H1 (cell line): Measurements from ENCODE around the gene MPP3. TPM values are rescaled to one million over a fixed set of nuclear protein-coding genes. Genes with fewer than 3 reads are reported as not detected.
"Not testable (repeated sequence)": the region's sequence is repeated elsewhere in the genome, so short reads cannot be mapped to it uniquely, and the experiment has no call there.

Source experiments
- CTCF ChIA-PET: fragments of 300-600 bp; sonication (Branson Sonifier 250); formaldehyde crosslinking; loops from one replicate; lab custom pipeline; 2021; ENCODE audit not compliant: partially characterized antibody; lab: Charles Lee
- POLR2A ChIA-PET: fragments of 300-600 bp; sonication (Branson Sonifier 250); formaldehyde crosslinking; loops from one replicate; lab custom pipeline; 2021; ENCODE audit warnings: inconsistent platforms; ENCODE audit not compliant: partially characterized antibody; lab: Charles Lee
- DNase-seq, 2 experiments: peaks; one replicate each; pipeline versions ENCODE4 v3.0.0 to v3.0.0-alpha.2; 2010 to 2022; ENCODE audit warnings: low spot score in 2 of 2, low read depth in 1 of 2, mixed read lengths in 1 of 2
- FAIRE-seq: peaks from 2 replicates; lab custom pipeline; 2011; peaks lifted over from hg19 to GRCh38; lab: Jason Lieb, UNC
- H2AFZ ChIP-seq: 2 replicates; pipeline ENCODE4 v1.8.1; 2012; ENCODE audit warnings: low read length, inconsistent platforms
- H2AK5ac ChIP-seq: 2 replicates; pipeline ENCODE4 v1.6.1; 2013; ENCODE audit warnings: low read depth, low read length
- H2BK120ac ChIP-seq: replicated peaks from 2 replicates; pipeline ENCODE3; 2013; ENCODE audit warnings: low read depth, low read length, inconsistent platforms
- H2BK12ac ChIP-seq: 2 replicates; pipeline ENCODE4 v1.6.1; 2013; ENCODE audit warnings: low read depth, low read length
- H2BK15ac ChIP-seq: 2 replicates; pipeline ENCODE4 v1.6.1; 2013; ENCODE audit warnings: low read length
- H2BK20ac ChIP-seq: 2 replicates; pipeline ENCODE4 v1.6.1; 2013; ENCODE audit warnings: low read length
- H2BK5ac ChIP-seq: 2 replicates; pipeline ENCODE4 v1.6.1; 2013; ENCODE audit warnings: low read depth, low read length
- H3K14ac ChIP-seq: 2 replicates; pipeline ENCODE4 v1.6.1; 2013; ENCODE audit warnings: inconsistent platforms; ENCODE audit not compliant: insufficient read length
- H3K18ac ChIP-seq: 2 replicates; pipeline ENCODE4 v1.6.1; 2013; ENCODE audit warnings: low read length; ENCODE audit errors: extremely low read depth
- H3K23ac ChIP-seq: 2 replicates; pipeline ENCODE4 v1.6.1; 2013; ENCODE audit warnings: inconsistent platforms; ENCODE audit not compliant: insufficient read length
- H3K23me2 ChIP-seq: 2 replicates; pipeline ENCODE4 v1.6.1; 2013; ENCODE audit warnings: low read depth, low read length
- H3K27ac ChIP-seq: 2 replicates; pipeline ENCODE4 v1.6.1; 2011; ENCODE audit warnings: low read depth, low read length, inconsistent platforms
- H3K27me3 ChIP-seq, 4 experiments: replicated peaks in 1 of 4; 1 replicate in 1 of 4; 2 replicates in 3 of 4; pipeline versions ENCODE4 v1.6.1 to v1.8.1; 2011 to 2013; ENCODE audit warnings: low read length in 3 of 4, mild to moderate bottlenecking in 3 of 4, inconsistent platforms in 2 of 4, mixed read lengths in 2 of 4, moderate library complexity in 1 of 4; ENCODE audit not compliant: control insufficient read depth in 3 of 4, insufficient read depth in 3 of 4; ENCODE audit errors: extremely low read depth in 1 of 4
- H3K36me3 ChIP-seq, 4 experiments: 2 replicates each; pipeline versions ENCODE4 v1.6.1 to v1.8.1; 2011 to 2013; ENCODE audit warnings: mild to moderate bottlenecking in 4 of 4, low read length in 3 of 4, moderate library complexity in 2 of 4, control low read depth in 1 of 4, inconsistent platforms in 1 of 4; ENCODE audit not compliant: insufficient read depth in 4 of 4, control insufficient read depth in 2 of 4
- H3K4ac ChIP-seq: replicated peaks from 2 replicates; pipeline ENCODE3; 2013; ENCODE audit warnings: low read length, low read depth, mixed read lengths, inconsistent platforms; ENCODE audit not compliant: insufficient read length
- H3K4me1 ChIP-seq, 4 experiments: replicated peaks in 1 of 4; 1 replicate in 1 of 4; 2 replicates in 3 of 4; pipeline versions ENCODE4 v1.6.1 to v1.8.1; 2011 to 2013; ENCODE audit warnings: low read length in 3 of 4, inconsistent platforms in 2 of 4, mixed read lengths in 1 of 4; ENCODE audit not compliant: insufficient read depth in 4 of 4, control insufficient read depth in 3 of 4
- H3K4me2 ChIP-seq, 2 experiments: 2 replicates each; pipeline versions ENCODE4 v1.6.1 to v1.8.1; 2011 to 2013; ENCODE audit warnings: low read depth in 2 of 2, low read length in 2 of 2, control low read depth in 1 of 2, inconsistent platforms in 1 of 2, mild to moderate bottlenecking in 1 of 2; ENCODE audit not compliant: insufficient read depth in 1 of 2
- H3K4me3 ChIP-seq, 4 experiments: fragments of 200-600, 300-600 bp in 1 of 4; sonication (generic), shearing (Covaris generic), sonication (Bioruptor Twin) in 1 of 4; 2 replicates each; pipeline versions ENCODE4 v1.5.1 to v1.8.1; 2011 to 2016; ENCODE audit warnings: low read length in 4 of 4, low read depth in 3 of 4, control low read depth in 2 of 4, inconsistent platforms in 2 of 4, mild to moderate bottlenecking in 2 of 4, mixed read lengths in 1 of 4, moderate library complexity in 1 of 4; ENCODE audit not compliant: insufficient read depth in 2 of 4; ENCODE audit errors: extremely low read depth in 1 of 4
- H3K56ac ChIP-seq: replicated peaks from 2 replicates; pipeline ENCODE3; 2013; ENCODE audit warnings: low read depth, mild to moderate bottlenecking, mixed read lengths, low read length, inconsistent platforms; ENCODE audit not compliant: insufficient read length
- H3K79me1 ChIP-seq: 2 replicates; pipeline ENCODE4 v1.6.1; 2013; ENCODE audit warnings: low read depth, low read length, control low read depth
- H3K79me2 ChIP-seq, 2 experiments: 2 replicates each; pipeline versions ENCODE4 v1.6.1 to v1.8.1; 2012 to 2013; ENCODE audit warnings: low read length in 2 of 2, mild to moderate bottlenecking in 2 of 2, inconsistent platforms in 1 of 2; ENCODE audit not compliant: insufficient read depth in 2 of 2, control insufficient read depth in 1 of 2
- H3K9ac ChIP-seq, 4 experiments: replicated peaks in 1 of 4; 1 replicate in 1 of 4; 2 replicates in 3 of 4; pipeline versions ENCODE4 v1.6.1 to v1.8.1; 2011 to 2013; ENCODE audit warnings: low read depth in 3 of 4, low read length in 3 of 4, control low read depth in 2 of 4, mild to moderate bottlenecking in 2 of 4, moderate library complexity in 2 of 4, inconsistent platforms in 1 of 4; ENCODE audit errors: extremely low read depth in 1 of 4
- H3K9me3 ChIP-seq, 2 experiments: 2 replicates each; pipeline versions ENCODE4 v1.6.1 to v1.8.1; 2012 to 2013; ENCODE audit warnings: mild to moderate bottlenecking in 2 of 2, moderate library complexity in 2 of 2, control low read depth in 1 of 2, inconsistent platforms in 1 of 2, low read depth in 1 of 2, low read length in 1 of 2, mixed read lengths in 1 of 2; ENCODE audit not compliant: insufficient read depth in 2 of 2
- H4K20me1 ChIP-seq, 2 experiments: replicated peaks in 1 of 2; 2 replicates each; pipeline versions ENCODE3 to v1.8.1; 2011 to 2013; ENCODE audit warnings: inconsistent platforms in 2 of 2, low read length in 2 of 2, mild to moderate bottlenecking in 1 of 2; ENCODE audit not compliant: insufficient read depth in 2 of 2, control insufficient read depth in 1 of 2
- H4K5ac ChIP-seq: 2 replicates; pipeline ENCODE4 v1.6.1; 2013; ENCODE audit warnings: low read length, low read depth, mixed read lengths, inconsistent platforms; ENCODE audit not compliant: insufficient read length
- H4K8ac ChIP-seq: 2 replicates; pipeline ENCODE4 v1.8.0; 2013; ENCODE audit warnings: mild to moderate bottlenecking, moderate library complexity, low read length, inconsistent platforms; ENCODE audit not compliant: insufficient read depth; ENCODE audit errors: extremely low read depth
- H4K91ac ChIP-seq: replicated peaks from 2 replicates; pipeline ENCODE3; 2013; ENCODE audit warnings: low read length, mixed read lengths, inconsistent platforms; ENCODE audit not compliant: insufficient read length
- WGBS, 2 experiments: shearing (Covaris generic) in 1 of 2; methylation state at CpG; one replicate each; pipeline versions ENCODE4 v1.1.6 to v1.1.7; 2013 to 2015; ENCODE audit warnings: low lambda C conversion rate in 2 of 2, mixed read lengths in 2 of 2, inconsistent platforms in 1 of 2, low coverage in 1 of 2, missing lambda C conversion rate in 1 of 2; ENCODE audit not compliant: insufficient replicate concordance in 2 of 2, insufficient coverage in 1 of 2, insufficient read length in 1 of 2; ENCODE audit errors: extremely low coverage in 1 of 2, missing lambda C conversion rate in 1 of 2; 5-methylcytosine and 5-hydroxymethylcytosine counted together
- polyA plus RNA-seq, 7 experiments: library from polyadenylated mRNA; depleted of rRNA in 3 of 7; stranded (reverse) in 5 of 7; unstranded in 2 of 7; fragments of >200 nt in 5 of 7; fragments of 200-250 nt in 2 of 7; gene quantifications; 1 replicate in 5 of 7; 2 replicates in 1 of 7; 4 replicates in 1 of 7; pipeline versions ENCODE4 v1.2.1 to v1.2.3, GENCODE V29; 2011 to 2013; ENCODE audit warnings: missing spikeins in 2 of 7, mixed read lengths in 2 of 7
- total RNA-seq: library from RNA; stranded (reverse); fragmentation: NEBNext Ultra II Directional; extraction: Animal tissue kit (Norgen Biotek cat#: 25700); gene quantifications from 2 replicates; pipeline ENCODE4 v1.2.1, GENCODE V29; 2021

The MPP3 gene
- total and polyA plus RNA-seq, 2 of the 8 experiments (the other 6 are each of a cell fraction or from before 2014, with no cell fraction given) = 3.1 to 6.1 TPM

DNA sequence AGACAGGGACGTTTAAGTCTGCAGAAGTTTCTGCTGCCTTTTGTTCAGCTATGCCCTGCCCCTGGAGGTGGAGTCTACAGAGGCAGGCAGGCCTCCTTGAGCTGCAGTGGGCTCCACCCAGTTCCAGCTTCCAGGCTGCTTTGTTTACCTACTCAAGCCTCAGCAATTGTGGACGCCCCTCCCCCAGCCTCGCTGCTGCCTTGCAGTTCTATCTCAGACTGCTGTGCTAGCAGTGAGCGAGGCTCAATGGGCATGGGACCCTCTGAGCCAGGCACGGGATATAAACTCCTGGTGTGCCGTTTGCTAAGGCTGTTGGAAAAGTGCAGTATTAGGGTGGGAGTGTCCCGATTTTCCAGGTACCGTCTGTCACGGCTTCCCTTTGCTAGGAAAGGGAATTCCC, 34.9 kb downstream of the MPP3 start:
- H3K36me3 ChIP-seq, H3K23ac ChIP-seq, H3K27me3 ChIP-seq, H2BK12ac ChIP-seq, H3K4me3 ChIP-seq, H3K9ac ChIP-seq, H2AK5ac ChIP-seq, H3K23me2 ChIP-seq, H3K18ac ChIP-seq, H3K27ac ChIP-seq, H3K79me2 ChIP-seq, H2BK20ac ChIP-seq, H3K56ac ChIP-seq, H4K91ac ChIP-seq, H3K79me1 ChIP-seq, H4K20me1 ChIP-seq, H2BK5ac ChIP-seq, H3K4ac ChIP-seq, H2BK15ac ChIP-seq, H4K8ac ChIP-seq, H4K5ac ChIP-seq, H3K4me2 ChIP-seq, H3K4me1 ChIP-seq, DNase-seq, FAIRE-seq, H2AFZ ChIP-seq, H2BK120ac ChIP-seq, H3K14ac ChIP-seq: not testable (repeated sequence)
- ChIA-PET POLR2A (interaction anchor here (0.6 kb wide), 1 partner anchor 134 kb away, joined by 3 read pairs; no protein-coding TSS in a partner anchor), CTCF (interaction anchor here (0.7 kb wide), 1 partner anchor 8 kb away, joined by 4 read pairs; no protein-coding TSS in a partner anchor)
- WGBS, 2 experiments = 87% methylated on average over 9 of the region's 9 CpGs; no CpG with 5 or more reads in 1 of the 2 experiments
- peaks cover 5 to 11% of the 10 kb centered on the region in 2 experiments; a peak in 3 of 4 replicates for H3K9me3 ChIP-seq

DNA sequence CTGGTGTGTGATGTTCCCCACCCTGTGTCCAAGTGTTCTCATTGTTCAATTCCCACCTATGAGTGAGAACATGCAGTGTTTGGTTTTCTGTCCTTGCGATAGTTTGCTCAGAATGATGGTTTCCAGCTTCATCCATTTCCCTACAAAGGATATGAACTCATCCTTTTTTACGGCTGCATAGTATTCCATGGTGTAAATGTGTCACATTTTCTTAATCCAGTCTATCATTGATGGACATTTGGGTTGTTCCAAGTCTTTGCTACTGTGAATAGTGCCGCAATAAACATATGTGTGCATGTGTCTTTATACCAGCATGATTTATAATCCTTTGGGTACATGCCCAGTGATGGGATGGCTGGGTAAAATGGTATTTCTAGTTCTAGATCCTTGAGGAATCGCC, 40.3 kb downstream of the MPP3 start:
- H3K9me3 ChIP-seq, H3K23me2 ChIP-seq, H3K36me3 ChIP-seq, H3K79me2 ChIP-seq, H3K4me1 ChIP-seq, H2BK20ac ChIP-seq, H3K27me3 ChIP-seq, H3K18ac ChIP-seq, POLR2A ChIA-PET, DNase-seq, H2BK120ac ChIP-seq, H4K20me1 ChIP-seq, H3K79me1 ChIP-seq, H3K4me3 ChIP-seq, H2BK12ac ChIP-seq, H4K5ac ChIP-seq, FAIRE-seq, H3K14ac ChIP-seq, H3K27ac ChIP-seq, H3K23ac ChIP-seq, H3K9ac ChIP-seq, H4K8ac ChIP-seq, H2AK5ac ChIP-seq, H4K91ac ChIP-seq, H2BK15ac ChIP-seq, H3K4me2 ChIP-seq, H3K56ac ChIP-seq, H3K4ac ChIP-seq, H2AFZ ChIP-seq, H2BK5ac ChIP-seq: not testable (repeated sequence)
- CTCF ChIA-PET = interaction anchor here (1.0 to 1.1 kb wide), 2 partner anchors 21 to 216 kb away, joined by 3 to 4 read pairs; no protein-coding TSS in a partner anchor
- WGBS, 2 experiments = 86% methylated on average over 4 of the region's 4 CpGs; no CpG with 5 or more reads in 1 of the 2 experiments
